GM12864 (cell line): ENCODE results near the gene EIF4E1B.
"Not testable (repeated sequence)": the region's sequence is repeated elsewhere in the genome, so short reads cannot be mapped to it uniquely, and the experiment has no call there.

Experiments used
- DNase-seq: peaks from one replicate; pipeline ENCODE4 v3.0.0-alpha.2; 2011; ENCODE audit warnings: low read depth
- H3K4me3 ChIP-seq: 2 replicates; pipeline ENCODE4 v1.5.1; 2011; ENCODE audit warnings: mild to moderate bottlenecking, low read depth, low read length, control low read depth
- TF ChIP-seq, protein P1 (sequence below): IDR thresholded peaks from 2 replicates; pipeline ENCODE4 v1.5.1; 2011; ENCODE audit warnings: low read depth, mild to moderate bottlenecking, moderate library complexity, low read length, control low read depth, inconsistent platforms; ENCODE audit errors: missing control alignments

EIF4E1B gene

GRCh38 chr5:176590035-176590717 lies 40.3 kb upstream of the EIF4E1B start:
- TF ChIP-seq, protein P1, sequence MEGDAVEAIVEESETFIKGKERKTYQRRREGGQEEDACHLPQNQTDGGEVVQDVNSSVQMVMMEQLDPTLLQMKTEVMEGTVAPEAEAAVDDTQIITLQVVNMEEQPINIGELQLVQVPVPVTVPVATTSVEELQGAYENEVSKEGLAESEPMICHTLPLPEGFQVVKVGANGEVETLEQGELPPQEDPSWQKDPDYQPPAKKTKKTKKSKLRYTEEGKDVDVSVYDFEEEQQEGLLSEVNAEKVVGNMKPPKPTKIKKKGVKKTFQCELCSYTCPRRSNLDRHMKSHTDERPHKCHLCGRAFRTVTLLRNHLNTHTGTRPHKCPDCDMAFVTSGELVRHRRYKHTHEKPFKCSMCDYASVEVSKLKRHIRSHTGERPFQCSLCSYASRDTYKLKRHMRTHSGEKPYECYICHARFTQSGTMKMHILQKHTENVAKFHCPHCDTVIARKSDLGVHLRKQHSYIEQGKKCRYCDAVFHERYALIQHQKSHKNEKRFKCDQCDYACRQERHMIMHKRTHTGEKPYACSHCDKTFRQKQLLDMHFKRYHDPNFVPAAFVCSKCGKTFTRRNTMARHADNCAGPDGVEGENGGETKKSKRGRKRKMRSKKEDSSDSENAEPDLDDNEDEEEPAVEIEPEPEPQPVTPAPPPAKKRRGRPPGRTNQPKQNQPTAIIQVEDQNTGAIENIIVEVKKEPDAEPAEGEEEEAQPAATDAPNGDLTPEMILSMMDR: no peak
- no peak overlapping the region for H3K4me3 ChIP-seq
- DNase-seq: no peak

DNA sequence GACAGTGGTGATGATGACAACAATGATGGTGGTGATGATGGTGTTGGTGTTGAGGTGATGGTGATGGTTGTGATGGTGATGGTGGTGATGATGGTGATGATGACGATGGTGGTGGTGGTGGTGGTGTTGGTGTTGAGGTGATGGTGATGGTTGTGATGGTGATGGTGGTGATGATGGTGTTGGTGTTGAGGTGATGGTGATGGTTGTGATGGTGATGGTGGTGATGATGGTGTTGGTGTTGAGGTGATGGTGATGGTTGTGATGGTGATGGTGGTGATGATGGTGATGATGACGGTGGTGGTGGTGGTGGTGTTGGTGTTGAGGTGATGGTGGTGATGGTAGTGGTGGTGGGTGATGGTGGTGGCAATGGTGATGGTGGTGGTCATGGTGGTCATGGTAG lies 38.8 kb upstream of the EIF4E1B start:
- not testable (repeated sequence) for DNase-seq, H3K4me3 ChIP-seq

GRCh38 chr5:176592573-176592972 lies 37.9 kb upstream of the EIF4E1B start:
- TF ChIP-seq, protein P1: no peak
- DNase-seq: no peak
- no peak overlapping the region for H3K4me3 ChIP-seq

GRCh38 chr5:176593273-176593869 lies 37.1 kb upstream of the EIF4E1B start:
- H3K4me3 ChIP-seq: no peak overlapping the region
- no peak for DNase-seq
- TF ChIP-seq, protein P1: no peak

DNA sequence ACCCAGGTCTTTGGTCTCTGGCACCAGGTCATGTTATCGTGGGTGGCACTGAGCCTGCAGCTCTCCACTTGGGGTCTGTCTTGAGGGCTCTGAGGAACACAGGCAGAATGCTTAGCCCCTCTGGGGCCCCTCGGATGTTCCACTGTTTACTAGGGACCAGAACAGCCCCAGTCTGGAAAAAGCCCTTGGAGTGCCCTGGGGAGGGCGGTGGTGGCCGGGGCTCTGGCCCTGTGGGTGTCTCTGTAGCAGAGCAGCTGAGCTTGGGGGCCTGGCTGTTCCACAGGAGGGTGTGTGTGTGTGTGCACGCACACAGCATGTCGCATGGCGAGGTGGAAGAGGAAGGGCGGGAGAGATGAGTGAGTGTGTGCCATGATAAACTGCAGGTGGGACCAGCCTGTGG lies 35.9 kb upstream of the EIF4E1B start:
- no peak overlapping the region for H3K4me3 ChIP-seq
- TF ChIP-seq, protein P1: no peak
- no peak for DNase-seq

- H3K4me3 ChIP-seq: no peak overlapping the region
- TF ChIP-seq, protein P1: no peak
- DNase-seq: no peak
These were observed 35.0 kb upstream of the EIF4E1B start for GRCh38 chr5:176595386-176595943.

GRCh38 chr5:176596069-176596644 lies 34.3 kb upstream of the EIF4E1B start:
- TF ChIP-seq, protein P1: no peak
- no peak for DNase-seq
- no peak overlapping the region for H3K4me3 ChIP-seq
